MG63 (cell line): ENCODE measurements around the gene ITGA3. TPM values are rescaled to one million over a fixed set of nuclear protein-coding genes. Genes with fewer than 3 reads are reported as not detected.

Experiments used
- DNase-seq: peaks from one replicate; pipeline ENCODE4 v3.0.0-alpha.2; 2020
- H3K27me3 ChIP-seq: fragments of 250-450 bp; sonication (Bioruptor Pico); 2 replicates; pipeline ENCODE4 v1.5.1; 2020; ENCODE audit warnings: mild to moderate bottlenecking, moderate library complexity
- H3K36me3 ChIP-seq: fragments of 250-450 bp; sonication (Bioruptor Pico); 2 replicates; pipeline ENCODE4 v1.5.1; 2020; ENCODE audit warnings: mild to moderate bottlenecking, moderate library complexity
- H3K4me3 ChIP-seq: fragments of 250-450 bp; sonication (Bioruptor Pico); 2 replicates; pipeline ENCODE4 v1.5.1; 2020; ENCODE audit warnings: mild to moderate bottlenecking, moderate library complexity
- H3K9me3 ChIP-seq: fragments of 250-450 bp; sonication (Bioruptor Pico); 2 replicates; pipeline ENCODE4 v1.5.1; 2020; ENCODE audit warnings: mild to moderate bottlenecking, moderate library complexity
- total RNA-seq: library from RNA; depleted of rRNA; stranded (reverse); fragments of >200 nt; shearing (Covaris generic); gene quantifications from 2 replicates; pipeline ENCODE4 v1.2.3, GENCODE V29; 2014; ENCODE audit warnings: low replicate concordance; rRNA removed

The ITGA3 gene
- total RNA-seq, result 162 and 248 TPM in 2 replicates

GRCh38 chr17:50055426-50056216, at the start of gene ITGA3:
ITGA3 (plus strand) TSS chr17:50056110; CDS start chr17:50056440, 330 bp downstream.
- H3K4me3 ChIP-seq, result peak within 1 kb of the TSS; percentile 89
- peak; percentile 95 for DNase-seq

GRCh38 chr17:50009282-50009681, 46.6 kb upstream of the ITGA3 start:
- Histone ChIP-seq H3K9me3 (peaks cover 32% of the 10 kb centered on the region), H3K36me3 (no peaks in the 10 kb centered on the region), H3K27me3 (no peaks in the 10 kb centered on the region; the same call in 1 of the 2 replicates), H3K4me3 (no peak overlapping the region)
- DNase-seq, result no peak

More at GRCh38 chr17:50055426-50056216, at the start of gene ITGA3:
- Histone ChIP-seq H3K9me3 (no peaks in the 10 kb centered on the region), H3K27me3 (no peaks in the 10 kb centered on the region), H3K36me3 (peaks cover 37% of the 10 kb centered on the region)

DNA sequence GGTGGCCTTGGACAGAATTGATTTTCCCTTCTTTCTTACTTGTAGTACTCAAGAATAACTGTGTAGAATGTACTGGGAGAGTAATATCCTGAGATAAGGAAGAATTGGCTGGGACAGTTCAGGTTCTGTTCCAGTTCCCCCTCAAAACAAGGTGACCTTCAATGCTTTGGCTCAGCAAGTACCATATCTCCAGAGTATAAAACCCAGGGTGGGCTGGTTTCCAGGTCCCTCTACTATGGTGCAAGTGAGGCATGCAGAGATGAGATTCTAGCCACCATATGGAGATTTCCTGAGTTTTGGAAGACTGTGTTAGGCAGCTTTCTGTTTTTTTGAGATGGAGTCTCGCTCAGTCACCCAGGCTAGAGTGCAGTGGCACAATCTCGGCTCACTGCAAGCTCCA, 42.8 kb upstream of the ITGA3 start:
- Histone ChIP-seq H3K4me3 (no peak overlapping the region), H3K27me3 (no peaks in the 10 kb centered on the region)
- no peak for DNase-seq

GRCh38 chr17:50014471-50015088, 41.3 kb upstream of the ITGA3 start:
- Histone ChIP-seq H3K4me3 (no peak overlapping the region), H3K9me3 (peaks cover 33% of the 10 kb centered on the region), H3K27me3 (no peaks in the 10 kb centered on the region), H3K36me3 (no peaks in the 10 kb centered on the region)
- no peak for DNase-seq

More for the DNA sequence above, 42.8 kb upstream of the ITGA3 start:
- Histone ChIP-seq H3K36me3 (no peaks in the 10 kb centered on the region), H3K9me3 (peaks cover 42% of the 10 kb centered on the region)

DNA sequence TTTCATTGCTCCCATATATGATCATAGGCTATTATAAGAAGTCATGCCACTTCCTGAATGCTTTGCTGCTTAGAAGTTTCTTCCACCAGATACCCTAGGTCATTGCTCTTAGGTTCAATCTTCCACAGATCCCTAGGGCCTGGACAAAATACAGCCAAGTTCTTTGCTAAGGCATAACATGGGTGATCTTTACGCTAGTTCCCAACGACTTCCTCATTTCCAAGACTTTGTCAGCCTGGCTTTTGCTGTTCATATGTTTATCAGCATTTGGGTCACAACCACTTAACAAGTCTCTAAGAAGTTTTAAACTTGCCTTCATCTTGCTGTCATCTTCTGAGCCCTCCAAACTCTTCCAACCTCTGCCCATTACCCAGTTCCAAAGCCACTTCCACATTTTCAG, 40.8 kb upstream of the ITGA3 start:
- Histone ChIP-seq H3K27me3 (no peaks in the 10 kb centered on the region), H3K4me3 (no peak overlapping the region), H3K9me3 (peaks cover 30% of the 10 kb centered on the region), H3K36me3 (no peaks in the 10 kb centered on the region)
- DNase-seq, result no peak

GRCh38 chr17:50018909-50019308, 37.0 kb upstream of the ITGA3 start:
- DNase-seq, result no peak
- Histone ChIP-seq H3K4me3 (no peak overlapping the region), H3K9me3 (peaks cover 11% of the 10 kb centered on the region), H3K27me3 (no peaks in the 10 kb centered on the region), H3K36me3 (no peaks in the 10 kb centered on the region)

GRCh38 chr17:50020841-50021599, 34.9 kb upstream of the ITGA3 start:
- DNase-seq, result no peak
- no peak overlapping the region for H3K4me3 ChIP-seq
- no peaks in the 10 kb centered on the region for H3K9me3 ChIP-seq
- no peaks in the 10 kb centered on the region for H3K36me3 ChIP-seq
- no peaks in the 10 kb centered on the region for H3K27me3 ChIP-seq

GRCh38 chr17:50021681-50022370, 34.1 kb upstream of the ITGA3 start:
- Histone ChIP-seq H3K36me3 (no peaks in the 10 kb centered on the region), H3K4me3 (no peak overlapping the region), H3K9me3 (no peaks in the 10 kb centered on the region), H3K27me3 (no peaks in the 10 kb centered on the region)
- no peak for DNase-seq

- Histone ChIP-seq H3K9me3 (no peaks in the 10 kb centered on the region), H3K27me3 (no peaks in the 10 kb centered on the region), H3K36me3 (no peaks in the 10 kb centered on the region), H3K4me3 (no peak overlapping the region)
- no peak for DNase-seq
Measured at GRCh38 chr17:50022463-50023130, 33.3 kb upstream of the ITGA3 start.

- H3K36me3 ChIP-seq, result no peaks in the 10 kb centered on the region
- H3K27me3 ChIP-seq, result no peaks in the 10 kb centered on the region
- H3K4me3 ChIP-seq, result no peak overlapping the region
- H3K9me3 ChIP-seq, result no peaks in the 10 kb centered on the region
- DNase-seq, result no peak
Measured at GRCh38 chr17:50023520-50023919, 32.4 kb upstream of the ITGA3 start.

GRCh38 chr17:50024808-50025207, 31.1 kb upstream of the ITGA3 start:
- H3K36me3 ChIP-seq, result no peaks in the 10 kb centered on the region
- H3K4me3 ChIP-seq, result no peak overlapping the region
- H3K27me3 ChIP-seq, result no peaks in the 10 kb centered on the region
- no peak for DNase-seq
- H3K9me3 ChIP-seq, result no peaks in the 10 kb centered on the region

GRCh38 chr17:50026046-50026675, 29.7 kb upstream of the ITGA3 start:
- no peaks in the 10 kb centered on the region for H3K27me3 ChIP-seq
- H3K9me3 ChIP-seq, result no peaks in the 10 kb centered on the region
- no peak for DNase-seq
- H3K36me3 ChIP-seq, result no peaks in the 10 kb centered on the region
- H3K4me3 ChIP-seq, result no peak overlapping the region

- Histone ChIP-seq H3K4me3 (peak overlapping the region; percentile 37), H3K9me3 (no peaks in the 10 kb centered on the region), H3K36me3 (no peaks in the 10 kb centered on the region), H3K27me3 (no peaks in the 10 kb centered on the region)
- DNase-seq, result peak; percentile 77
Measured at GRCh38 chr17:50026837-50027171, 29.1 kb upstream of the ITGA3 start.

- Histone ChIP-seq H3K27me3 (no peaks in the 10 kb centered on the region), H3K9me3 (no peaks in the 10 kb centered on the region)
Measured at GRCh38 chr17:50027172-50027880, 28.6 kb upstream of the ITGA3 start.

More at GRCh38 chr17:50027172-50027880, 28.6 kb upstream of the ITGA3 start:
- peak; percentile 99 for DNase-seq
- Histone ChIP-seq H3K36me3 (no peaks in the 10 kb centered on the region), H3K4me3 (peak overlapping the region; percentile 37)
